ENCODE data around the gene EFCAB6.

DNA sequence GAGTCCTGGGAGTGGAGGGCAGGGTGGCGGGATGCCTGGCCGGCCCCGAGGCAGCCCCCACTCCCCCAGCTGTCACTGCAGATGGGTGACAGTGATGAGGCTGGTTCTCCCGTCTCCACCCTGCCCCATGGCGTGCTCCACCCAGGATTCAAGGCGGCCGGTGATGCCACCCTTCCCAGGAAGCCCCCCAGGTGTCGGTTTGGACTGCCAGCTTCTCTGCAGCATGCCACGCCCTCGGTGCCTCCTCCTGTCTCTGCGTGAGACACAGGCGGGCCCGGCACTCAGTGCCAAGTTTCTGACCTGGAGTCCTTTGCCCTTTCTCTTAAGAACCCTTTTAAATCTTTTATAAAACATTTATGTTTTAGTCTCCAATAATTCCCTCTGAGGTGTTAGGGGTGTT lies 328.8 kb downstream of the EFCAB6 start:
- TF ChIP-seq, protein P1, sequence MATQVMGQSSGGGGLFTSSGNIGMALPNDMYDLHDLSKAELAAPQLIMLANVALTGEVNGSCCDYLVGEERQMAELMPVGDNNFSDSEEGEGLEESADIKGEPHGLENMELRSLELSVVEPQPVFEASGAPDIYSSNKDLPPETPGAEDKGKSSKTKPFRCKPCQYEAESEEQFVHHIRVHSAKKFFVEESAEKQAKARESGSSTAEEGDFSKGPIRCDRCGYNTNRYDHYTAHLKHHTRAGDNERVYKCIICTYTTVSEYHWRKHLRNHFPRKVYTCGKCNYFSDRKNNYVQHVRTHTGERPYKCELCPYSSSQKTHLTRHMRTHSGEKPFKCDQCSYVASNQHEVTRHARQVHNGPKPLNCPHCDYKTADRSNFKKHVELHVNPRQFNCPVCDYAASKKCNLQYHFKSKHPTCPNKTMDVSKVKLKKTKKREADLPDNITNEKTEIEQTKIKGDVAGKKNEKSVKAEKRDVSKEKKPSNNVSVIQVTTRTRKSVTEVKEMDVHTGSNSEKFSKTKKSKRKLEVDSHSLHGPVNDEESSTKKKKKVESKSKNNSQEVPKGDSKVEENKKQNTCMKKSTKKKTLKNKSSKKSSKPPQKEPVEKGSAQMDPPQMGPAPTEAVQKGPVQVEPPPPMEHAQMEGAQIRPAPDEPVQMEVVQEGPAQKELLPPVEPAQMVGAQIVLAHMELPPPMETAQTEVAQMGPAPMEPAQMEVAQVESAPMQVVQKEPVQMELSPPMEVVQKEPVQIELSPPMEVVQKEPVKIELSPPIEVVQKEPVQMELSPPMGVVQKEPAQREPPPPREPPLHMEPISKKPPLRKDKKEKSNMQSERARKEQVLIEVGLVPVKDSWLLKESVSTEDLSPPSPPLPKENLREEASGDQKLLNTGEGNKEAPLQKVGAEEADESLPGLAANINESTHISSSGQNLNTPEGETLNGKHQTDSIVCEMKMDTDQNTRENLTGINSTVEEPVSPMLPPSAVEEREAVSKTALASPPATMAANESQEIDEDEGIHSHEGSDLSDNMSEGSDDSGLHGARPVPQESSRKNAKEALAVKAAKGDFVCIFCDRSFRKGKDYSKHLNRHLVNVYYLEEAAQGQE (IDR thresholded peaks at IDR 0.05), result no peak
- no peak for TF ChIP-seq POLR2A (IDR thresholded peaks at IDR 0.05; ENCODE audit: low read length)
- TF ChIP-seq, protein P2, sequence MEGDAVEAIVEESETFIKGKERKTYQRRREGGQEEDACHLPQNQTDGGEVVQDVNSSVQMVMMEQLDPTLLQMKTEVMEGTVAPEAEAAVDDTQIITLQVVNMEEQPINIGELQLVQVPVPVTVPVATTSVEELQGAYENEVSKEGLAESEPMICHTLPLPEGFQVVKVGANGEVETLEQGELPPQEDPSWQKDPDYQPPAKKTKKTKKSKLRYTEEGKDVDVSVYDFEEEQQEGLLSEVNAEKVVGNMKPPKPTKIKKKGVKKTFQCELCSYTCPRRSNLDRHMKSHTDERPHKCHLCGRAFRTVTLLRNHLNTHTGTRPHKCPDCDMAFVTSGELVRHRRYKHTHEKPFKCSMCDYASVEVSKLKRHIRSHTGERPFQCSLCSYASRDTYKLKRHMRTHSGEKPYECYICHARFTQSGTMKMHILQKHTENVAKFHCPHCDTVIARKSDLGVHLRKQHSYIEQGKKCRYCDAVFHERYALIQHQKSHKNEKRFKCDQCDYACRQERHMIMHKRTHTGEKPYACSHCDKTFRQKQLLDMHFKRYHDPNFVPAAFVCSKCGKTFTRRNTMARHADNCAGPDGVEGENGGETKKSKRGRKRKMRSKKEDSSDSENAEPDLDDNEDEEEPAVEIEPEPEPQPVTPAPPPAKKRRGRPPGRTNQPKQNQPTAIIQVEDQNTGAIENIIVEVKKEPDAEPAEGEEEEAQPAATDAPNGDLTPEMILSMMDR (IDR thresholded peaks at IDR 0.05), result no peak
- TF ChIP-seq HEYL (CRISPR knock-in tag; IDR thresholded peaks at IDR 0.05), result no peak
- no peak for TF ChIP-seq RAD21 (conservative IDR thresholded peaks at IDR 0.05 in 1 of 2, IDR thresholded peaks at IDR 0.05 in 1 of 2)
- TF ChIP-seq, protein P3, sequence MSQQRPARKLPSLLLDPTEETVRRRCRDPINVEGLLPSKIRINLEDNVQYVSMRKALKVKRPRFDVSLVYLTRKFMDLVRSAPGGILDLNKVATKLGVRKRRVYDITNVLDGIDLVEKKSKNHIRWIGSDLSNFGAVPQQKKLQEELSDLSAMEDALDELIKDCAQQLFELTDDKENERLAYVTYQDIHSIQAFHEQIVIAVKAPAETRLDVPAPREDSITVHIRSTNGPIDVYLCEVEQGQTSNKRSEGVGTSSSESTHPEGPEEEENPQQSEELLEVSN (IDR thresholded peaks at IDR 0.05; ENCODE audit: borderline replicate concordance, low read depth), result no peak
- TF ChIP-seq MAZ (IDR thresholded peaks at IDR 0.05; ENCODE audit: borderline replicate concordance, low read depth, low read length), result no peak
- no peak for TF ChIP-seq TP53 (CRISPR knock-in tag; IDR thresholded peaks at IDR 0.05)
- TF ChIP-seq PHF8 (IDR thresholded peaks at IDR 0.05; ENCODE audit: borderline replicate concordance, low read depth), result no peak
- TF ChIP-seq, protein P4, sequence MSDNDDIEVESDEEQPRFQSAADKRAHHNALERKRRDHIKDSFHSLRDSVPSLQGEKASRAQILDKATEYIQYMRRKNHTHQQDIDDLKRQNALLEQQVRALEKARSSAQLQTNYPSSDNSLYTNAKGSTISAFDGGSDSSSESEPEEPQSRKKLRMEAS (IDR thresholded peaks at IDR 0.05), result no peak
- no peak for TF ChIP-seq JUNB (IDR thresholded peaks at IDR 0.05)
- TF ChIP-seq CBX8 (IDR thresholded peaks at IDR 0.05), result no peak
